Right atrium auricular region (tissue), 2 donors: ENCODE measurements around the gene LHX4. TPM values are rescaled to one million over a fixed set of nuclear protein-coding genes. Genes with fewer than 3 reads are reported as not detected.

Experiments used
- DNase-seq: peaks from one replicate; pipeline ENCODE4 v3.0.0-alpha.2; 2019; ENCODE audit warnings: low spot score
- H3K27ac ChIP-seq, 2 donors: fragments of 200-600 bp; sonication (generic); 1 replicate in 1 of 2; 2 replicates in 1 of 2; pipeline ENCODE4 v1.5.1; 2016 to 2019
- H3K27me3 ChIP-seq, 2 donors: fragments of 200-600 bp; sonication (generic); one replicate each; pipeline versions ENCODE4 v1.5.1 to v1.6.0; 2017 to 2019
- H3K36me3 ChIP-seq: fragments of 200-600 bp; sonication (generic); one replicate; pipeline ENCODE4 v1.5.1; 2016
- H3K4me1 ChIP-seq, 2 donors: fragments of 200-600 bp; sonication (generic); one replicate each; pipeline versions ENCODE4 v1.5.1 to v1.6.0; 2017 to 2019
- H3K4me3 ChIP-seq, 2 donors: fragments of 200-600 bp; sonication (generic); 1 replicate in 1 of 2; 2 replicates in 1 of 2; pipeline ENCODE4 v1.5.1; 2017 to 2019; ENCODE audit warnings: mild to moderate bottlenecking in 1 of 2, moderate library complexity in 1 of 2
- H3K9me3 ChIP-seq, 2 donors: fragments of 200-600 bp; sonication (generic); one replicate each; pipeline ENCODE4 v1.5.1; 2019
- total RNA-seq, 2 donors: library from RNA; depleted of rRNA; stranded (reverse); fragments of >200 nt; gene quantifications; one replicate each; pipeline ENCODE4 v1.1.0, GENCODE V29; 2016
- TF ChIP-seq, protein P1 (sequence below), 2 donors: fragments of 200-600 bp; sonication (generic); IDR thresholded peaks; one replicate each; pipeline ENCODE4 v1.5.1; 2019; ENCODE audit warnings: antibody characterized with exemption in 2 of 2

LHX4 gene
- total RNA-seq, 2 donors from 2014 or later, result not detected

DNA sequence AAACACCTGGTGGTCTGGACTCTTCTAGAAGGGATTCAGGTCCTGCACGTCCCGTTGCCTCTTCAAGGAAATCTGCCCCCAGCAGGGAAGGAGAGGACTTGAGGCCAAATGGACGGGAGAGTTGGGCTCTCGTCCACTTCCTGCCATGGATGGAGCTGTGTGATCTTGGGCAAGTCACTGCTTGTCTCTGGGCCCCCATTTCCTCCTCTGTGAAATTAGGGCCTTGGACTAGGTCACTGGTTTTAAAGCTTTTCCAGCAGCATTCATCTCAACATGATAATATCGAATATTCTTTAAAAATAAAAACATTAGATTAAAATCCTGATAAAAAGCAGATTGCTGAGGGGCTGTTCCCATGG is 26.9 kb downstream of the LHX4 start:
- no peak for DNase-seq
- no peak overlapping the region for H3K4me3 ChIP-seq
- H3K36me3 ChIP-seq, result no peaks in the 10 kb centered on the region
- no peaks in the 10 kb centered on the region for H3K27me3 ChIP-seq
- TF ChIP-seq, protein P1, sequence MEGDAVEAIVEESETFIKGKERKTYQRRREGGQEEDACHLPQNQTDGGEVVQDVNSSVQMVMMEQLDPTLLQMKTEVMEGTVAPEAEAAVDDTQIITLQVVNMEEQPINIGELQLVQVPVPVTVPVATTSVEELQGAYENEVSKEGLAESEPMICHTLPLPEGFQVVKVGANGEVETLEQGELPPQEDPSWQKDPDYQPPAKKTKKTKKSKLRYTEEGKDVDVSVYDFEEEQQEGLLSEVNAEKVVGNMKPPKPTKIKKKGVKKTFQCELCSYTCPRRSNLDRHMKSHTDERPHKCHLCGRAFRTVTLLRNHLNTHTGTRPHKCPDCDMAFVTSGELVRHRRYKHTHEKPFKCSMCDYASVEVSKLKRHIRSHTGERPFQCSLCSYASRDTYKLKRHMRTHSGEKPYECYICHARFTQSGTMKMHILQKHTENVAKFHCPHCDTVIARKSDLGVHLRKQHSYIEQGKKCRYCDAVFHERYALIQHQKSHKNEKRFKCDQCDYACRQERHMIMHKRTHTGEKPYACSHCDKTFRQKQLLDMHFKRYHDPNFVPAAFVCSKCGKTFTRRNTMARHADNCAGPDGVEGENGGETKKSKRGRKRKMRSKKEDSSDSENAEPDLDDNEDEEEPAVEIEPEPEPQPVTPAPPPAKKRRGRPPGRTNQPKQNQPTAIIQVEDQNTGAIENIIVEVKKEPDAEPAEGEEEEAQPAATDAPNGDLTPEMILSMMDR (IDR thresholded peaks at IDR 0.05), result no peak
- H3K9me3 ChIP-seq, result no peaks in the 10 kb centered on the region
- no peaks in the 10 kb centered on the region for H3K4me1 ChIP-seq
- no peak overlapping the region for H3K27ac ChIP-seq

DNA sequence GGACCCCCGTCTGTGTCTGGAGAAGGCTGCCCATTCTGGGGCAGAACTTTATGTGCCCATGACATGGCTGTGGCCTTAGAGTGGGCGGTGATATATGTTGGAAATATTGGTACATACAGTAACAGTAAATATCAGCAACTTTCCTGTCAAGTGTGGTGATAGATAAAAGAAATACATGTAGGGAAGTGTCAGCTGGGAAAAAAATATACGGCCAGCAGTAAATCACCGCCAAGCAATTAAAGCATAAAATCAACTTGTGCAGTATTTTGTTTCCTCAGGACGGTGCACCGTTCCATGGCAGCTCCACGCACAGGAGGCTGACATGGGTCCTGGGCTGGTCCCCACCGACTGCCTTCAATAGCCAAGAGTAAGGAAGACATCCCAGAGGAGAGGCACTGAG is 27.4 kb downstream of the LHX4 start:
- TF ChIP-seq, protein P1 (IDR thresholded peaks at IDR 0.05), result no peak
- DNase-seq, result no peak
- no peaks in the 10 kb centered on the region for H3K9me3 ChIP-seq
- H3K27ac ChIP-seq, result no peak overlapping the region
- H3K36me3 ChIP-seq, result no peaks in the 10 kb centered on the region
- no peaks in the 10 kb centered on the region for H3K4me1 ChIP-seq
- H3K4me3 ChIP-seq, result no peak overlapping the region
- H3K27me3 ChIP-seq, result no peaks in the 10 kb centered on the region

DNA sequence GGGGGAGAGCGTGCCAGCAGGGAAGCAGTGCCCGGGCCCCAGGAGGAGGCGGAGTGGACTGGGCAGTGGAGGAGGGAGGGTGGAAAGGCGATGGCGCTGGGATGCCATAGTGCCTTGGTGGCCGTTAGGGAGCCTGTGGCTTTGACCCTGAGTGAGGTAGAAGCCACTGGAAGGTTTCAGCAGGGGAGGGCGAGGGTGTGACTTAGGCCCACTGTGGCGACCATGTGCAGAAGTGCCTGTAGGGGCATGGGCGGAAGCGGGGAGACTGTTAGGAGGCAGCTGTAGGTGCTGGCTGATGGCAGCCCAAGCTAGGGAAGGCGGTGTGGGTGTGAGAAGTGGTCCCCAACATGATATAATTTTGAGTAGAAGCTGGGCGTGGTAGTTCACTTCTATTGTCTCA is 28.2 kb downstream of the LHX4 start:
- no peaks in the 10 kb centered on the region for H3K27me3 ChIP-seq
- no peak for DNase-seq
- no peaks in the 10 kb centered on the region for H3K4me1 ChIP-seq
- TF ChIP-seq, protein P1 (IDR thresholded peaks at IDR 0.05), result no peak
- no peaks in the 10 kb centered on the region for H3K9me3 ChIP-seq
- H3K4me3 ChIP-seq, result no peak overlapping the region
- no peaks in the 10 kb centered on the region for H3K36me3 ChIP-seq
- no peak overlapping the region for H3K27ac ChIP-seq

DNA sequence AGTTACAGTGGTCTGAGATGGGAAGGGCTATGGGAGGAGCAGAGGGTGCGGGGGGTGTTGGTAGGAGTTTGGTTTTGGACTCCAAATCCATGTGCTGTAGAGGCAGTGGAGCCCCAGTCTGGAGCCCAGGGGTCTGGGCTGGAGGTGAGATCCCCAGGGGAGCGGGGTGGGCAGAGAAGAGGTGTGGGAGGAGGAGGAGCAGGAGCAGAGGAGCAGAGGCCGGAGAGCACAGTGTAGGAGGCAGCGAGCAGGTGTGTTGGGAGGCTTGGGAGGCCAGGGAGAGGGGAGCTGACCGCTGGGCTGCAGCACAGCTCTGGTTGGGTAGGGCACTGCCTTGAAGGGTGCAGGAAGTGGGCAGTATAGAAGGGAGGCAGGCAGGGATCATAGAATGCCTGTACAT is 28.9 kb downstream of the LHX4 start:
- no peak overlapping the region for H3K27ac ChIP-seq
- H3K27me3 ChIP-seq, result no peaks in the 10 kb centered on the region
- H3K9me3 ChIP-seq, result no peaks in the 10 kb centered on the region
- DNase-seq, result no peak
- no peak overlapping the region for H3K4me3 ChIP-seq
- no peaks in the 10 kb centered on the region for H3K4me1 ChIP-seq
- TF ChIP-seq, protein P1 (IDR thresholded peaks at IDR 0.05), result no peak
- no peaks in the 10 kb centered on the region for H3K36me3 ChIP-seq

DNA sequence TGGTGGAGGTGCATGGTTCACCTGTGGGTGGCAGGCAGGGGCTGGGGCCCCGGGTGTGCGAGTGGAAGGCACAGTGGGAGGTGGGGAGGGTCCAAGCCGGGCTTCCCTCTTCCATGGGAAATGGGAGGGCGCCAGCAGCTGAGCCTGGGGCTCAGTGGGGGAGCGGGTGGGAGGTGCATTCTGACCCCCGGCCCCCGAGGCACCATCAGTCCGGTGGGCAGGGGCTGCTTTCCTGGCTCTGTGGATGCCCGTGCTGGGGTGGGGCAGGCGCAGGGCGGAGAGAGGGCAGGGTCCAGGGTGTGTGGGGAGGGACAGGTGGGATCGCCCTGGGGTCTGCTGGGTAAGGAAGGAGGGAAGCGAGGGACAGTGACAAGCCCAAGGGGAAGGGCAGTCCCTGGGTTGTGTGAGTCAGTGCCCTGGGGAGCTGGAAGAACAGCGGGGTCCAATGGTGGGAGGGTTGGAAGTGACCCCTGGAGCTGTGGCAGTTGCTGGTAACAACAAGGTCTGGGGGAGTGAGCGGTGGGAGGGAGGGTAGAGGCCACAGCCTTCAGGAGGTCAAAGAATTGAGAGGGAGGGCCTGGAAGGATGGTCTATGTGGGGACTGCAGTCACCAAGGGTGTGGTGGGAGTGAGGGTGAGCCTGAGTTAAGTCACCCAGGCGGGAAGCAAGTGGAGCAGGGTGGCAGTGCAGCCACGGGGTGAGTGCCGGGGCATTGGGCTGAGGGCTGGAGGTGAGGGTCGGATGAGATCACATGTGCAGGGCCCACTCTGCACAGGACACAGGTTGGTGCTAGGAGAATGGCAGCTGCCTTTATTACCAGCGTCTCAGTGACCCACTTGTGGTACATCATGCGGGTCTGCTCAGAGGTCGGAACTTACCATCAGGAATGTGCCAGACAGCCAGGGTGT is 29.6 kb downstream of the LHX4 start:
- Histone ChIP-seq H3K27me3 (no peaks in the 10 kb centered on the region), H3K36me3 (no peaks in the 10 kb centered on the region), H3K27ac (no peak overlapping the region), H3K4me3 (no peak overlapping the region), H3K4me1 (no peaks in the 10 kb centered on the region), H3K9me3 (no peaks in the 10 kb centered on the region)
- TF ChIP-seq, protein P1 (IDR thresholded peaks at IDR 0.05), result no peak
- DNase-seq, result no peak

DNA sequence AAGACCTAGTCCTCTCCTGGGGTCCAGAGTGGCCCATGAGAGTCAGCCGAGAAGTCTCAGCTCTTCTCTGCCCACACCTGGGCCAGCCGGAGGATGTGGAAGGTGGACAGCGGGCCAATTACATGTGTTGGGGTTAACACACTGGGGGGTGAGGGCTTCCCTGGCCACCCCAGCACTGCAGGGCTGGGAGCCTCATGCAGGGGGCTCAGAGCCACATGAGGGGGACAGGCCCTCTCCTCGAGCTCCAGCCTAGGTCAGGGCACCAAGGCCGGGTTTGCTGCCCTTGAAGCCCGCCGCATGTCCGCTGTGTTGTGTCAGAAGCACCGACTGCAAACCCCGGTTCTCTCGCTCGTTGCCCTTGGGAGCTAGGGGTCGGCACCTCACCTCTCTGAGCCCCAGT is 30.5 kb downstream of the LHX4 start:
- no peak for DNase-seq
- no peaks in the 10 kb centered on the region for H3K27me3 ChIP-seq
- H3K4me1 ChIP-seq, result no peaks in the 10 kb centered on the region
- TF ChIP-seq, protein P1 (IDR thresholded peaks at IDR 0.05), result no peak
- no peaks in the 10 kb centered on the region for H3K9me3 ChIP-seq
- H3K27ac ChIP-seq, result no peak overlapping the region
- H3K36me3 ChIP-seq, result no peaks in the 10 kb centered on the region
- H3K4me3 ChIP-seq, result no peak overlapping the region
